Measurements from ENCODE around the gene C6orf163. TPM values are rescaled to one million over a fixed set of nuclear protein-coding genes. Genes with fewer than 3 reads are reported as not detected.

The C6orf163 gene
- total RNA-seq, 1 donor from 2014 or later, result 2.9 TPM

GRCh38 chr6:87366899-87367298, 22.3 kb downstream of the C6orf163 start:
- no peaks in the 10 kb centered on the region for H3K27me3 ChIP-seq (ENCODE audit: insufficient read depth, low read length)
- H3K36me3 Mint-ChIP-seq (ENCODE audit: low read depth, unreplicated experiment), result peaks cover 22% of the 10 kb centered on the region
- peaks cover 14% of the 10 kb centered on the region for H3K9me3 Mint-ChIP-seq (ENCODE audit: unreplicated experiment)
- TF ChIP-seq CTCF (IDR thresholded peaks at IDR 0.05; ENCODE audit: insufficient read depth, low read depth, low read length) (no peak), EZH2 (IDR thresholded peaks at IDR 0.05; ENCODE audit: insufficient read depth, low read length) (no peak)
- H4K20me1 ChIP-seq (ENCODE audit: insufficient read depth, low read length), result no peaks in the 10 kb centered on the region
- no peaks in the 10 kb centered on the region for H3K27me3 Mint-ChIP-seq (ENCODE audit: low read depth, unreplicated experiment)
- H3K27ac Mint-ChIP-seq (ENCODE audit: unreplicated experiment), result no peak overlapping the region
- H3K4me3 ChIP-seq (ENCODE audit: insufficient read depth, low read depth, low read length), result no peak overlapping the region
- H3K79me2 ChIP-seq (ENCODE audit: insufficient read depth, low read length), result no peaks in the 10 kb centered on the region
- no peak overlapping the region for H3K27ac ChIP-seq (ENCODE audit: low read depth, low read length)
- H2AFZ ChIP-seq (ENCODE audit: low read depth, low read length), result no peak overlapping the region
- H3K4me3 Mint-ChIP-seq (ENCODE audit: unreplicated experiment), result no peak overlapping the region
- no peaks in the 10 kb centered on the region for H3K4me1 Mint-ChIP-seq (ENCODE audit: low read depth, unreplicated experiment)
- H3K4me1 ChIP-seq (ENCODE audit: insufficient read depth, low read length), result no peaks in the 10 kb centered on the region
- no peak for DNase-seq (ENCODE audit: low read depth)
- peaks cover 4% of the 10 kb centered on the region for H3K9me3 ChIP-seq (ENCODE audit: insufficient read depth, low read depth, low read length)
- no peak overlapping the region for H3K4me2 ChIP-seq (ENCODE audit: low read length)
- FAIRE-seq, result no peak
- H3K9ac ChIP-seq (ENCODE audit: low read length), result no peak overlapping the region
- no peaks in the 10 kb centered on the region for H3K36me3 ChIP-seq (ENCODE audit: insufficient read depth, low read length)

GRCh38 chr6:87373377-87373776, 28.8 kb downstream of the C6orf163 start:
- Mint-ChIP-seq H3K27ac (ENCODE audit: unreplicated experiment) (no peak overlapping the region), H3K4me1 (ENCODE audit: low read depth, unreplicated experiment) (no peaks in the 10 kb centered on the region), H3K4me3 (ENCODE audit: unreplicated experiment) (no peak overlapping the region), H3K36me3 (ENCODE audit: low read depth, unreplicated experiment) (peaks cover 9% of the 10 kb centered on the region), H3K9me3 (ENCODE audit: unreplicated experiment) (peaks cover 3% of the 10 kb centered on the region), H3K27me3 (ENCODE audit: low read depth, unreplicated experiment) (no peaks in the 10 kb centered on the region)
- Histone ChIP-seq H4K20me1 (ENCODE audit: insufficient read depth, low read length) (no peaks in the 10 kb centered on the region), H3K27ac (ENCODE audit: low read depth, low read length) (no peak overlapping the region), H3K4me3 (ENCODE audit: insufficient read depth, low read depth, low read length) (no peak overlapping the region), H2AFZ (ENCODE audit: low read depth, low read length) (no peak overlapping the region), H3K27me3 (ENCODE audit: insufficient read depth, low read length) (no peaks in the 10 kb centered on the region), H3K4me1 (ENCODE audit: insufficient read depth, low read length) (no peaks in the 10 kb centered on the region), H3K4me2 (ENCODE audit: low read length) (no peak overlapping the region), H3K79me2 (ENCODE audit: insufficient read depth, low read length) (no peaks in the 10 kb centered on the region), H3K9me3 (ENCODE audit: insufficient read depth, low read depth, low read length) (no peaks in the 10 kb centered on the region), H3K36me3 (ENCODE audit: insufficient read depth, low read length) (no peaks in the 10 kb centered on the region), H3K9ac (ENCODE audit: low read length) (no peak overlapping the region)
- TF ChIP-seq EZH2 (IDR thresholded peaks at IDR 0.05; ENCODE audit: insufficient read depth, low read length) (no peak), CTCF (IDR thresholded peaks at IDR 0.05; ENCODE audit: insufficient read depth, low read depth, low read length) (no peak)
- no peak for FAIRE-seq
- no peak for DNase-seq (ENCODE audit: low read depth)

- Mint-ChIP-seq H3K36me3 (ENCODE audit: low read depth, unreplicated experiment) (peaks cover 3% of the 10 kb centered on the region), H3K4me3 (ENCODE audit: unreplicated experiment) (no peak overlapping the region), H3K9me3 (ENCODE audit: unreplicated experiment) (no peaks in the 10 kb centered on the region), H3K27me3 (ENCODE audit: low read depth, unreplicated experiment) (no peaks in the 10 kb centered on the region), H3K27ac (ENCODE audit: unreplicated experiment) (no peak overlapping the region), H3K4me1 (ENCODE audit: low read depth, unreplicated experiment) (no peaks in the 10 kb centered on the region)
- H3K79me2 ChIP-seq (ENCODE audit: insufficient read depth, low read length), result no peaks in the 10 kb centered on the region
- H3K4me2 ChIP-seq (ENCODE audit: low read length), result no peak overlapping the region
- no peak for FAIRE-seq
- no peaks in the 10 kb centered on the region for H3K4me1 ChIP-seq (ENCODE audit: insufficient read depth, low read length)
- H3K27me3 ChIP-seq (ENCODE audit: insufficient read depth, low read length), result no peaks in the 10 kb centered on the region
- no peak overlapping the region for H3K27ac ChIP-seq (ENCODE audit: low read depth, low read length)
- H4K20me1 ChIP-seq (ENCODE audit: insufficient read depth, low read length), result no peaks in the 10 kb centered on the region
- H3K36me3 ChIP-seq (ENCODE audit: insufficient read depth, low read length), result no peaks in the 10 kb centered on the region
- no peak for DNase-seq (ENCODE audit: low read depth)
- H2AFZ ChIP-seq (ENCODE audit: low read depth, low read length), result no peak overlapping the region
- no peak overlapping the region for H3K4me3 ChIP-seq (ENCODE audit: insufficient read depth, low read depth, low read length)
- H3K9ac ChIP-seq (ENCODE audit: low read length), result no peak overlapping the region
- TF ChIP-seq EZH2 (IDR thresholded peaks at IDR 0.05; ENCODE audit: insufficient read depth, low read length), result no peak
- no peak for TF ChIP-seq CTCF (IDR thresholded peaks at IDR 0.05; ENCODE audit: insufficient read depth, low read depth, low read length)
- H3K9me3 ChIP-seq (ENCODE audit: insufficient read depth, low read depth, low read length), result no peaks in the 10 kb centered on the region
Measured at GRCh38 chr6:87375315-87375714, 30.7 kb downstream of the C6orf163 start.

Measured in astrocyte (in vitro differentiated cells and primary cell).